Measurements from ENCODE around the gene PCDHGA10.
"Not testable (repeated sequence)": the region's sequence is repeated elsewhere in the genome, so short reads cannot be mapped to it uniquely, and the experiment has no call there.

The PCDHGA10 gene

GRCh38 chr5:141412854-141413539 lies at the start of gene PCDHGA10:
PCDHGA10 (plus strand) TSS chr5:141412987; CDS start chr5:141413176, 189 bp downstream.
- H3K4me3 ChIP-seq (ENCODE audit: low read depth, low read length), result peak within 1 kb of the TSS; percentile 40

GRCh38 chr5:141363952-141364660 lies 48.7 kb upstream of the PCDHGA10 start, which contains the start of gene PCDHGA5:
PCDHGA5 (plus strand) TSS chr5:141364162; CDS start chr5:141364331, 169 bp downstream.
- no peak within 1 kb of the TSS for H3K4me3 ChIP-seq (ENCODE audit: low read depth, low read length)

GRCh38 chr5:141366016-141366896 lies 46.5 kb upstream of the PCDHGA10 start:
- no peak overlapping the region for H3K4me3 ChIP-seq (ENCODE audit: low read depth, low read length)

- no peak within 1 kb of the TSS for H3K4me3 ChIP-seq (ENCODE audit: low read depth, low read length)
Observed at GRCh38 chr5:141369994-141370848, 42.6 kb upstream of the PCDHGA10 start, which contains the start of gene PCDHGB3. PCDHGB3 (plus strand) TSS chr5:141370242; CDS start chr5:141370395, 153 bp downstream.

- H3K4me3 ChIP-seq (ENCODE audit: low read depth, low read length), result no peak overlapping the region
Observed at GRCh38 chr5:141371572-141372475, 41.0 kb upstream of the PCDHGA10 start.

GRCh38 chr5:141373673-141374317 lies 39.0 kb upstream of the PCDHGA10 start, which contains the start of gene PCDHGA6:
PCDHGA6 (plus strand) TSS chr5:141373891; CDS start chr5:141374084, 193 bp downstream.
- no peak within 1 kb of the TSS for H3K4me3 ChIP-seq (ENCODE audit: low read depth, low read length)

GRCh38 chr5:141374627-141375026 lies 38.2 kb upstream of the PCDHGA10 start:
- H3K4me3 ChIP-seq (ENCODE audit: low read depth, low read length), result no peak overlapping the region

- H3K4me3 ChIP-seq (ENCODE audit: low read depth, low read length), result not testable (repeated sequence)
Observed at GRCh38 chr5:141375444-141376155, 37.2 kb upstream of the PCDHGA10 start.

- H3K4me3 ChIP-seq (ENCODE audit: low read depth, low read length), result no peak within 1 kb of the TSS
Observed at GRCh38 chr5:141382469-141383294, 30.1 kb upstream of the PCDHGA10 start, which contains the start of gene PCDHGA7. PCDHGA7 (plus strand) TSS chr5:141382742; CDS start chr5:141382900, 158 bp downstream.

- no peak overlapping the region for H3K4me3 ChIP-seq (ENCODE audit: low read depth, low read length)
Observed at GRCh38 chr5:141383345-141383744, 29.4 kb upstream of the PCDHGA10 start.

GRCh38 chr5:141384471-141385267 lies 28.1 kb upstream of the PCDHGA10 start:
- H3K4me3 ChIP-seq (ENCODE audit: low read depth, low read length), result no peak overlapping the region

GRCh38 chr5:141387557-141388311 lies 25.1 kb upstream of the PCDHGA10 start, which contains the start of gene PCDHGB4:
PCDHGB4 (plus strand) TSS chr5:141387698; CDS start chr5:141387885, 187 bp downstream.
- peak within 1 kb of the TSS; percentile 25 for H3K4me3 ChIP-seq (ENCODE audit: low read depth, low read length)

- H3K4me3 ChIP-seq (ENCODE audit: low read depth, low read length), result no peak overlapping the region
Observed at GRCh38 chr5:141388661-141389060, 24.1 kb upstream of the PCDHGA10 start.

- H3K4me3 ChIP-seq (ENCODE audit: low read depth, low read length), result no peak overlapping the region
Observed at GRCh38 chr5:141389153-141390042, 23.4 kb upstream of the PCDHGA10 start.

Measured in iPS-11a (cell line).